ENCODE measurements around the gene UMODL1. TPM values are rescaled to one million over a fixed set of nuclear protein-coding genes. Genes with fewer than 3 reads are reported as not detected.
A peak's percentile ranks its signal among the peaks of the same experiment; 100 is the strongest.

The UMODL1 gene
- total RNA-seq, 4 donors from 2014 or later, result not detected

DNA sequence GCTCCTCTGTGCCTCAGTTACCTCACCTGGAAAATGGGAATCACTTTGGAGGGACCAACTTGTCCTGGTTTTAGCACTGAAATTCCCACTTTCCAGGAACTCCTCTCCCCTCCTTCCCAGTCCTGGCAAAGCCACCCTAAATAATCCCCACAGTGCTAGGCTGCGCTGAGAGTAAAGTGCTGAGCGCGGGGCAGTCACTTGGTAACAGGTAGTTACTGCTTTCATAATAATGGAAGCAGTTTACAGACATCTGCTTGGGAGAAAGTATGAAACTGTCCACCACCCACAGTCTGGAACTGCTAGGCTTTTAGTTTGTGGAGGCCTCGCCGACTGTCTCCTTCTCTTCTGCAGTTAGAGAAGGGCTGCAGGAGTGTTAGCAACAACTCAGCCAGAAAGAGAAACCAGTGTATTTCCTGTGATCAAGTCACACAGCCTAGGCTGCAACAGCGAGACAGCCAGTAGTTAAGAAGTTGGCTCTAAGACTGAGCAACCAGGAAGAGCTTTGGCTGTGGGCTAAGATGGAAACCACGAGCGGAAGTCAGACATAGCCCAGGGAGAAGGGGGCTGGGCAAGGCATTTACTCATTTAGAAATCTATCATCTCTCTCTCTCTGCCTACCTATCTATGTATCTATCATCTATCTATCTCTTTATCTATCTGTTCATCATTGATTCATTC, 117.0 kb downstream of the UMODL1 start:
- TF ChIP-seq EP300 (IDR thresholded peaks at IDR 0.05) (peak in 1 of 2 donors; percentile 57), POLR2A (IDR thresholded peaks at IDR 0.05) (no peak)

DNA sequence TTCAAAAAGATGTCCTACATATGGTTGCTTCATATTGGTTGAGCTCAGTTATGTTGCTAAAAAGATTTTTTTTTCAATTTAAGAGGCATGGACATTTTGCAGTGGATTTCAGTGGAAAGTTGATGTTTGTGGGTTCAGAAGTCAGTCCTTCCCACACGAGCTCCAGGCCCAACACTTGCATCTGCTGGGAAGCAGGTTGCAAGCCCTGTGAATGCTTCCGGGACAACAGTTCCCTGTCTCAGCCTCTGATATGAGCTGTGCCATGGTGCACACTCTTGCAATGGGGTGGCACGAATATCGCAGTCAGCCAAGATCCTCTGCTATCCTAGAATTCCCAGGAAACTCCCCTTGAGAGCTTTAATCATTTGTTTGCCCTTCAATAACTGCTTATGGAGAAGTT, 117.5 kb downstream of the UMODL1 start:
- TF ChIP-seq, protein P1, sequence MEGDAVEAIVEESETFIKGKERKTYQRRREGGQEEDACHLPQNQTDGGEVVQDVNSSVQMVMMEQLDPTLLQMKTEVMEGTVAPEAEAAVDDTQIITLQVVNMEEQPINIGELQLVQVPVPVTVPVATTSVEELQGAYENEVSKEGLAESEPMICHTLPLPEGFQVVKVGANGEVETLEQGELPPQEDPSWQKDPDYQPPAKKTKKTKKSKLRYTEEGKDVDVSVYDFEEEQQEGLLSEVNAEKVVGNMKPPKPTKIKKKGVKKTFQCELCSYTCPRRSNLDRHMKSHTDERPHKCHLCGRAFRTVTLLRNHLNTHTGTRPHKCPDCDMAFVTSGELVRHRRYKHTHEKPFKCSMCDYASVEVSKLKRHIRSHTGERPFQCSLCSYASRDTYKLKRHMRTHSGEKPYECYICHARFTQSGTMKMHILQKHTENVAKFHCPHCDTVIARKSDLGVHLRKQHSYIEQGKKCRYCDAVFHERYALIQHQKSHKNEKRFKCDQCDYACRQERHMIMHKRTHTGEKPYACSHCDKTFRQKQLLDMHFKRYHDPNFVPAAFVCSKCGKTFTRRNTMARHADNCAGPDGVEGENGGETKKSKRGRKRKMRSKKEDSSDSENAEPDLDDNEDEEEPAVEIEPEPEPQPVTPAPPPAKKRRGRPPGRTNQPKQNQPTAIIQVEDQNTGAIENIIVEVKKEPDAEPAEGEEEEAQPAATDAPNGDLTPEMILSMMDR (IDR thresholded peaks at IDR 0.05), result no peak
- TF ChIP-seq POLR2A (IDR thresholded peaks at IDR 0.05) (no peak), EP300 (IDR thresholded peaks at IDR 0.05) (no peak)
- 79 to 81% methylated on average over 4 of the region's 4 CpGs for WGBS, 2 donors
- Histone ChIP-seq H3K27me3 (no peaks in the 10 kb centered on the region), H3K9me3 (no peaks in the 10 kb centered on the region), H3K4me3 (no peak overlapping the region), H3K36me3 (no peaks in the 10 kb centered on the region), H3K4me1 (peaks cover 0 to 27% (median 10%) of the 10 kb centered on the region in 4 donors), H3K27ac (peak overlapping the region in 1 of 4 donors; percentile 54)
- no peak for DNase-seq (ENCODE audit: low spot score in 2 of 2)

More for the DNA sequence above, 117.0 kb downstream of the UMODL1 start:
- DNase-seq (ENCODE audit: low spot score in 2 of 2), result peak in 1 of 2 donors; percentile 43
- Histone ChIP-seq H3K4me1 (peaks cover 0 to 27% (median 10%) of the 10 kb centered on the region in 4 donors), H3K36me3 (no peaks in the 10 kb centered on the region), H3K4me3 (no peak overlapping the region), H3K27me3 (no peaks in the 10 kb centered on the region), H3K9me3 (no peaks in the 10 kb centered on the region), H3K27ac (peak overlapping the region in 3 of 4 donors; percentile 54 to 76 (median 55))
- 54 to 67% methylated on average over 8 of the region's 8 CpGs for WGBS, 2 donors

DNA sequence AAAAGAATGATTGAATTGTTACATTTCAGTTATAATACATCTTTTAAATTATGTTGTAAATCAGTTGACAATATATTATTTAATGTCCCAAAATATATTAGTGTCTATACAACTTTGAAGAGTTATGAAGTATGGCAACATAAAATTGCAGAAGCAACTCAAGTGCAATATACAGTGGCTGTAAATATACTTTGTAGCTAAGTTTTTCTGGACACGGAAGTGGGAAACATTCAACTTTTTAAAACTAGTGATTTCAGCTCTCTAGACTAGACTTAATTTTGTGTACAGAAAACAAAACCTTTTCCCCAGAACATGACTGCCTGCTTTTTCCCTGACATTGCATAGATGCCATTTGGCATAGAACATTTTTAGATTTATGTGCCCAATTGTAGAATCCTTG, 118.3 kb downstream of the UMODL1 start:
- H3K36me3 ChIP-seq, result no peaks in the 10 kb centered on the region
- H3K27ac ChIP-seq, result peak overlapping the region in 2 of 4 donors; percentile 56 to 74
- DNase-seq (ENCODE audit: low spot score in 2 of 2), result no peak
- peaks cover 0 to 27% (median 10%) of the 10 kb centered on the region in 4 donors for H3K4me1 ChIP-seq
- 78 to 80% methylated on average over 1 of the region's 1 CpG for WGBS, 2 donors
- no peaks in the 10 kb centered on the region for H3K27me3 ChIP-seq
- no peaks in the 10 kb centered on the region for H3K9me3 ChIP-seq
- no peak overlapping the region for H3K4me3 ChIP-seq
- no peak for TF ChIP-seq POLR2A (IDR thresholded peaks at IDR 0.05)
- TF ChIP-seq EP300 (IDR thresholded peaks at IDR 0.05), result no peak
- TF ChIP-seq, protein P1 (IDR thresholded peaks at IDR 0.05), result no peak

DNA sequence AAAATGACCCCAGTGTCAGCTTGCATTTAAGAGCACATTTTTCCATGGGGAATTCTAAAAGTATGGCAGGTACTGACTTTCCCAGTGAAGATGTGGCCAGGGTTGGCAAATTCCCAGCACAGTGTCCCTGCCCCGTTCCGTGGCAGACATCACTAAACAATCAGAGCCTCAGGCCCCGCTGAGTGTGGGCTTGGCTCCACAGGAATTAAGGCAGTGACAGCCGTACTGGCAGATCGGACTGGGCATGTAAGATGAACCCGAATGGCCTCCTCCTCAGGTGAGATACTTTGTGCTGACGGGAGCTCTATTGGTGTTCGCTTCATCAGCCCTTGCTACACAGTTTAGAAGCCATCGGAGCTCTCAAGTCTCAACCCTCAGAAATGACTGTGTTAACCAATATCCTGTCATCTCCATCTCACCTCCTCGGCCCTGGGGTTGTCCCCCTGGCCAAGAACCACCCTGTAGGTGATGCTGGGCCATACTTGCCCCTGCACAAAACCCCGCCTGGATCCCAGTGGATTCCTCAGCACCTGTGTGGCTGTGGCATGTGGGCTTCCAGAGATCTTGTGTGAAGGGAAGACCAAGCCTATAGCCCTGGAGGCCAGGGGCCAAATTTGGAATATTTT, 118.9 kb downstream of the UMODL1 start:
- H3K4me3 ChIP-seq, result no peak overlapping the region
- no peak for DNase-seq (ENCODE audit: low spot score in 2 of 2)
- no peaks in the 10 kb centered on the region for H3K9me3 ChIP-seq
- WGBS, 2 donors, result 78 to 86% methylated on average over 10 to 11 of the region's 11 CpGs
- H3K36me3 ChIP-seq, result no peaks in the 10 kb centered on the region
- peaks cover 0 to 27% (median 10%) of the 10 kb centered on the region in 4 donors for H3K4me1 ChIP-seq
- H3K27me3 ChIP-seq, result no peaks in the 10 kb centered on the region
- peak overlapping the region in 3 of 4 donors; percentile 32 to 74 (median 56) for H3K27ac ChIP-seq
- TF ChIP-seq EP300 (IDR thresholded peaks at IDR 0.05) (no peak), POLR2A (IDR thresholded peaks at IDR 0.05) (no peak)
- TF ChIP-seq, protein P1 (IDR thresholded peaks at IDR 0.05), result no peak

DNA sequence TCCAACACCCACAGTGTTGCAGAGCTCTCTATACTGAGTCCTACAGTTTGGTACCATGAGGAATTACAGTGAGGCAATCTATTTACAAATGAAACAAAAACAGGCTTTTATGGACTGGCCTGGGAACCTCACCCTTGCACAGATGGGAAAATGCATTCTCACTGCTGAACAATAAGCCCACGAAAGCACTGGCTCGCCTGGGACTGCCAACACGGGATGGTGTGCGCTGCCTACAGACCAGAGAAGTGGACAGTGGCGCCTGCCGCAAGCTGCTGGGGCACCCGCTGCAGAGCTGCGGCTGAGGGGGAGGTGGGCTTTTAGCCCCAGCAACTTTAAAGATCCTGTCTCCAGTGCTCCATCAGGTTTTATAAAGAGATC, 119.4 kb downstream of the UMODL1 start:
- TF ChIP-seq EP300 (IDR thresholded peaks at IDR 0.05), result peak in 1 of 2 donors; percentile 63
- TF ChIP-seq POLR2A (IDR thresholded peaks at IDR 0.05), result peak in 1 of 2 donors; percentile 29
- TF ChIP-seq, protein P1 (IDR thresholded peaks at IDR 0.05), result no peak
- Histone ChIP-seq H3K27me3 (no peaks in the 10 kb centered on the region), H3K27ac (peak overlapping the region in 3 of 4 donors; percentile 32 to 74 (median 56)), H3K4me1 (peaks cover 0 to 27% (median 10%) of the 10 kb centered on the region in 4 donors), H3K9me3 (no peaks in the 10 kb centered on the region), H3K4me3 (no peak overlapping the region), H3K36me3 (no peaks in the 10 kb centered on the region)
- DNase-seq (ENCODE audit: low spot score in 2 of 2), result no peak
- 50 to 52% methylated on average over 8 of the region's 8 CpGs for WGBS, 2 donors

Measured in tibial nerve (tissue), 4 donors.